ENCODE measurements around the gene SIGLEC1.

Gene SIGLEC1

GRCh38 chr20:3701061-3701998 lies 11.1 kb downstream of the SIGLEC1 start:
- DNase-seq (ENCODE audit: low spot score) = no peak

- no peak for DNase-seq (ENCODE audit: low spot score)
These were observed 13.4 kb downstream of the SIGLEC1 start for GRCh38 chr20:3699037-3699436.

- DNase-seq (ENCODE audit: low spot score) = no peak
These were observed 13.8 kb downstream of the SIGLEC1 start for GRCh38 chr20:3698591-3699001.

GRCh38 chr20:3697588-3698305 lies 14.7 kb downstream of the SIGLEC1 start:
- DNase-seq (ENCODE audit: low spot score) = no peak

GRCh38 chr20:3696745-3697587 lies 15.4 kb downstream of the SIGLEC1 start:
- DNase-seq (ENCODE audit: low spot score) = no peak

- no peak for DNase-seq (ENCODE audit: low spot score)
These were observed 16.2 kb downstream of the SIGLEC1 start for GRCh38 chr20:3696200-3696599.

- DNase-seq (ENCODE audit: low spot score) = no peak
These were observed 17.5 kb downstream of the SIGLEC1 start for GRCh38 chr20:3694864-3695263.

GRCh38 chr20:3693376-3693775 lies 19.0 kb downstream of the SIGLEC1 start:
- DNase-seq (ENCODE audit: low spot score) = no peak

GRCh38 chr20:3692706-3693294 lies 19.6 kb downstream of the SIGLEC1 start:
- no peak for DNase-seq (ENCODE audit: low spot score)

- DNase-seq (ENCODE audit: low spot score) = no peak
These were observed 20.5 kb downstream of the SIGLEC1 start for GRCh38 chr20:3691897-3692296.

- no peak for DNase-seq (ENCODE audit: low spot score)
These were observed 21.1 kb downstream of the SIGLEC1 start for GRCh38 chr20:3691306-3691705.

GRCh38 chr20:3690413-3690812 lies 22.0 kb downstream of the SIGLEC1 start:
- DNase-seq (ENCODE audit: low spot score) = no peak

GRCh38 chr20:3689978-3690377 lies 22.4 kb downstream of the SIGLEC1 start:
- no peak for DNase-seq (ENCODE audit: low spot score)

GRCh38 chr20:3687655-3688054 lies 24.7 kb downstream of the SIGLEC1 start:
- DNase-seq (ENCODE audit: low spot score) = peak; percentile 86

GRCh38 chr20:3686867-3687321 lies 25.5 kb downstream of the SIGLEC1 start:
- no peak for DNase-seq (ENCODE audit: low spot score)

- no peak for DNase-seq (ENCODE audit: low spot score)
These were observed 26.0 kb downstream of the SIGLEC1 start for GRCh38 chr20:3686421-3686820.

GRCh38 chr20:3685341-3685740 lies 27.1 kb downstream of the SIGLEC1 start:
- DNase-seq (ENCODE audit: low spot score) = no peak

- DNase-seq (ENCODE audit: low spot score) = peak; percentile 74
These were observed 30.2 kb downstream of the SIGLEC1 start, which contains the start of gene ADAM33 for GRCh38 chr20:3681931-3682781. TSS of gene ADAM33 (minus strand) at chr20:3682010. CDS start at chr20:3682004, 6 bp downstream.

- DNase-seq (ENCODE audit: low spot score) = no peak
These were observed 31.0 kb downstream of the SIGLEC1 start for GRCh38 chr20:3681352-3681930.

- no peak for DNase-seq (ENCODE audit: low spot score)
These were observed 31.6 kb downstream of the SIGLEC1 start for GRCh38 chr20:3680701-3681351.

Data from HuH-7 (cell line).